ENCODE results near the gene OGDHL.

The OGDHL gene

GRCh38 chr10:49688261-49688846, 73.8 kb downstream of the OGDHL start:
- DNase-seq: no peak

- no peak for DNase-seq
Measured at GRCh38 chr10:49686651-49687050, 75.5 kb downstream of the OGDHL start.
